Activated CD4-positive, alpha-beta T cell treated with anti-CD3 and anti-CD28 coated beads, Interleukin-2, amount 10 ng/mL, durations not matched to agents 24 days and 14 days (primary cell): ENCODE measurements around the gene PLEKHD1. TPM values are rescaled to one million over a fixed set of nuclear protein-coding genes. Genes with fewer than 3 reads are reported as not detected.

Experiments
- DNase-seq: peaks from one replicate; pipeline ENCODE4 v3.0.0; 2022
- H3K27ac Mint-ChIP-seq: one replicate; pipeline ENCODE4 v1.8.0; 2022; ENCODE audit warnings: mild to moderate bottlenecking, mixed read lengths
- H3K27me3 Mint-ChIP-seq: one replicate; pipeline ENCODE4 v1.8.0; 2022; ENCODE audit warnings: mixed read lengths
- H3K36me3 Mint-ChIP-seq: one replicate; pipeline ENCODE4 v1.8.0; 2022; ENCODE audit warnings: low read depth, mild to moderate bottlenecking, mixed read lengths
- H3K4me1 Mint-ChIP-seq: one replicate; pipeline ENCODE4 v1.8.0; 2021; ENCODE audit warnings: mixed read lengths
- H3K4me3 Mint-ChIP-seq: one replicate; pipeline ENCODE4 v1.8.0; 2022; ENCODE audit warnings: mild to moderate bottlenecking, moderate library complexity, mixed read lengths
- H3K9me3 Mint-ChIP-seq: one replicate; pipeline ENCODE4 v1.8.0; 2021; ENCODE audit warnings: mixed read lengths
- intact Hi-C: fragments of 100-400 bp; cut with micrococcal nuclease; formaldehyde crosslinking; loops from one replicate; pipeline ENCODE4 v1.15.1; 2023
- total RNA-seq: library from RNA; stranded (reverse); gene quantifications from 2 replicates; pipeline ENCODE4 v1.2.3, GENCODE V29; 2022

PLEKHD1 gene
- total RNA-seq, result 0.12 TPM in 1 of 2 replicates, not detected in the other

DNA sequence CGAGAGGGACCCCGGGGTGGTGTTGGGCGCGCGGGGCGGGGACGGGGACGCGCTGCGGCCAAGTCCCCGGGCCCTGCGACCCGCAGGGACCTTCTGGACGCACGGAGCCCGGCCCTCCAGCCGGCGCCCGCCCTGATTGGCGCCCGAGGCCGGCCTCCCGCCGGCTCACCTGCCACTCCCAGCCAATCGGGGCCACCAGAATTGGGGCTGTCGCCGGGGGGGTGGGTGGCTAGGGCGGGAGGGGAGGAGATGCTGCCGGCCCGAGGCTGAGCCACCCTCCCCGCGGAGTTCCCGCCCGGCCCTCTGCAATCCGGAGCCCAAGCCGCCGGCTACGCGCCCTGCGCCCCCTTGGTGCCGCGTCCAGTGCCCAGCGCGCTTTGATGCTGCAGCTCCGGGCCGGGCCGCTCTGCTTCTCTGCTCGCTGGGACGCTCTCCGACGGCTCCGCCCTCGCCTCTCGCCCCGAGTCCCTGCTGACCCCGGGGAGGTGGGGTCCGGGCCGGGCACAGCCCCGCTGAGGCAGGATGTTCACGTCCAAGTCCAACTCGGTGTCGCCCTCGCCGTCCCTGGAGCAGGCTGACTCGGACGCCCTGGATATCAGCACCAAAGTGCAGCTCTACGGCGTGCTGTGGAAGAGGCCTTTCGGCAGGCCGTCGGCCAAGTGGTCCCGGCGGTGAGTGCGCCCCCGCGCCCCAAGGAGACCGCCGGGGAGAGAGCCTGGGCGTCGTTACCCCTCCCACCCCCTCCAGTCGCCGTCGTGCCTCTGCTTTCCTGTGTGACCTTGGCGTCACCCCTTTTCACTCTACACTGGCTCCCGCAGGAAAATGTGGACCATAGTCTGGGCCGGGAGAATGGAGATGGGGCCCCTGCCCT is at the start of gene PLEKHD1:
PLEKHD1 (plus strand) TSS at position 285 of the 871 bp plus-strand sequence; CDS start at position 523, 238 bp downstream.
- H3K27ac Mint-ChIP-seq, result no peak within 1 kb of the TSS
- H3K27me3 Mint-ChIP-seq, result peaks cover 57% of the 10 kb centered on the region
- H3K4me3 Mint-ChIP-seq, result no peak within 1 kb of the TSS
- no peaks in the 10 kb centered on the region for H3K36me3 Mint-ChIP-seq
- intact Hi-C loops, result loop anchor here (5.0 kb wide), 1 partner anchor 88 kb away; the partner anchor contains the start of gene CCDC177
- no peak for DNase-seq
- no peaks in the 10 kb centered on the region for H3K4me1 Mint-ChIP-seq
- no peaks in the 10 kb centered on the region for H3K9me3 Mint-ChIP-seq

DNA sequence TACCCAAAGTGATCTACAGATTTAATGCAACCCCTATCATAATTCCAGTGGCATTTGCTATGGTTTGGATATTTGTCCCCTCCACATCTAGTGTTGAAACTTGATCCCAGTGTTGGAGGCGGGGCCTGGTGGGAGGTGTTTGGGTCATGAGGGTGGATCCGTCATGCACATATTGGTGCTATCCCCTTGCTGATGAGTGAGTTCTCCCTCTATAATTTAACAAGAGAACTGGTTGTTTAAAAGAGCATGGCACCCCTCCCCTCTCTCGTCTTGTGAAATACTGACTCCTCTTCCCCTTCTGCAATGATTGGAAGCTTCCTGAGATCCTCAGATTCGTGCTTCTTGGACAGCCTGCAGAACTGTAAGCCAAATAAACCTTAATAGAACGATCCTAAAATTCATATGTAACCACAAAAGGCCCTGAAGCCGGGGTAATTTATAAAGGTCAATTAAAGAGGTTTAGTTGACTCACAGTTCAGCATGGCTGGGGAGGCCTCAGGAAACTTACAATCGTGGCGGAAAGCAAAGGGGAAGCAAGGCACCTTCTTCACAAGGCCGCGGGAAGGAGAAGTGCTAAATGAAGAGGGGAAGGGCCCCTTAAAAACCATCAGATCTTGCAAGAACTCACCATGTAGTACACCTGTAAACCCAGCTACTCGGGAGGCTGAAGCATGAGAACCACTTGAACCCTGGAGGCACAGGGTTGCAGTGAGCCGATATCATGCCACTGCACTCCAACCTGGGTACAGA is 44.8 kb upstream of the PLEKHD1 start:
- no peak overlapping the region for H3K4me3 Mint-ChIP-seq
- DNase-seq, result no peak
- H3K27me3 Mint-ChIP-seq, result no peaks in the 10 kb centered on the region
- no peak overlapping the region for H3K27ac Mint-ChIP-seq
- peaks cover 14% of the 10 kb centered on the region for H3K4me1 Mint-ChIP-seq
- peaks cover 30% of the 10 kb centered on the region for H3K36me3 Mint-ChIP-seq
- intact Hi-C loops, result no loop called here
- H3K9me3 Mint-ChIP-seq, result no peaks in the 10 kb centered on the region

DNA sequence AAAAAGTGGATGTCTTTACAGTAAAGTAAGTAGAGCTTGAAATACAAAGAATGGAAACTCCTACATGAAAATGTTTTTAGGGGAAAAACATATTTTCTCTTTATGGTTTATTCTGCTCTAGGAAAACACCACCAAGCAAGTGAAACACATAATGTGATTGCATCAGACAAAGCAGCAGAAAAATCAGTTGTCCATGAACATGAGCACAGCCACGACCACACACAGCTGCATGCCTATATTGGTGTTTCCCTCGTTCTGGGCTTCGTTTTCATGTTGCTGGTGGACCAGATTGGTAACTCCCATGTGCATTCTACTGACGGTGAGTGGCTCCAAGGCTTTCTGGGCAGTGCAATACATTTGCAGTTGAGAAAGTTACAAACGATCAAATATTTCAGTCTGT is 42.6 kb upstream of the PLEKHD1 start:
- H3K27me3 Mint-ChIP-seq, result no peaks in the 10 kb centered on the region
- H3K4me1 Mint-ChIP-seq, result peaks cover 14% of the 10 kb centered on the region
- H3K36me3 Mint-ChIP-seq, result peaks cover 43% of the 10 kb centered on the region
- DNase-seq, result no peak
- no peaks in the 10 kb centered on the region for H3K9me3 Mint-ChIP-seq
- peak overlapping the region; percentile 49 for H3K4me3 Mint-ChIP-seq
- no peak overlapping the region for H3K27ac Mint-ChIP-seq
- intact Hi-C loops, result no loop called here

DNA sequence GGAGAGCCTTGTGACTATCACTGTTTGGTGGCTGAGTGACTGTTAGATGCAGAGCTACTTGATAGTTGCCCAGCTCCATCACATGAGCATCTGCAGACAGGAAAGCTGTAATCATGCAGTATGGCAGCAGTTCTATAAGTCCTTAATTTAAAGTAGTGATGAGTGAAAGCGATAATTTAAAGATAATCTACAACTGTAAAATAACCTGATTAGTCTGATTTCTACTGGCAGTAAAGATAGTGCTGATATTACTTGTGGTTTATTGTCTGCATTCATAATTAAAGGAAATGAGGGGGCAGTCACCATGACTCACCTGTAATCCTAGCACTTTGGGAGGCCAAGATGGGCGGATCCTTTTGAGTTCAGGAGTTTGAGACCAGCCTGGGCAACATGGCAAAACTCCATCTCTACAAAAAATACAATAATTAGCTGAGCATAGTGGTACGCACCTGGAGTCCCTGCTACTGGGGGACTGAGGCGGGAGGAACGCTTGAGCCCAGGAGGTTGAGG is 41.2 kb upstream of the PLEKHD1 start:
- Mint-ChIP-seq H3K27ac (no peak overlapping the region), H3K4me1 (peaks cover 14% of the 10 kb centered on the region), H3K9me3 (no peaks in the 10 kb centered on the region), H3K36me3 (peaks cover 46% of the 10 kb centered on the region), H3K4me3 (peak overlapping the region; percentile 12), H3K27me3 (no peaks in the 10 kb centered on the region)
- intact Hi-C loops, result no loop called here
- no peak for DNase-seq

DNA sequence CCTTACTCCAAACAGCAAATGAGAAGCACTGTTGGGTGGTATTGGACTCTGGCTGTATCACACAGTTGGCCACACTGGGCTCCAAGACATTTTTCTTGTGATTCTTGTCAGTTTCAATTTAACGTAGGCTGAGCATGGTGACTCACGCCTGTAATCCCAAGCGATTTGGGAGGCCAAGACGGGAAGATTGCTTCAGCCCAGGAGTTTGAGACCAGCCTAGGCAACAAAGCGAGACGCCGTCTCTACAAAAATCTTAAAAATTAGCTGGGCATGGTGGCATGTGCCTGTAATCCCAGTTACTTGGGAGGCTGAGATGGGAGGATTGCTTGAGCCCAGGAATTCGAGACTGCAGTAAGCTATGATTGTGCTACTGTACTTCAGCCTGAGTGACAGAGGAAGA is 35.3 kb upstream of the PLEKHD1 start:
- no peaks in the 10 kb centered on the region for H3K9me3 Mint-ChIP-seq
- H3K27ac Mint-ChIP-seq, result no peak overlapping the region
- no peak overlapping the region for H3K4me3 Mint-ChIP-seq
- no peaks in the 10 kb centered on the region for H3K4me1 Mint-ChIP-seq
- H3K27me3 Mint-ChIP-seq, result no peaks in the 10 kb centered on the region
- intact Hi-C loops, result no loop called here
- H3K36me3 Mint-ChIP-seq, result peaks cover 21% of the 10 kb centered on the region
- no peak for DNase-seq

DNA sequence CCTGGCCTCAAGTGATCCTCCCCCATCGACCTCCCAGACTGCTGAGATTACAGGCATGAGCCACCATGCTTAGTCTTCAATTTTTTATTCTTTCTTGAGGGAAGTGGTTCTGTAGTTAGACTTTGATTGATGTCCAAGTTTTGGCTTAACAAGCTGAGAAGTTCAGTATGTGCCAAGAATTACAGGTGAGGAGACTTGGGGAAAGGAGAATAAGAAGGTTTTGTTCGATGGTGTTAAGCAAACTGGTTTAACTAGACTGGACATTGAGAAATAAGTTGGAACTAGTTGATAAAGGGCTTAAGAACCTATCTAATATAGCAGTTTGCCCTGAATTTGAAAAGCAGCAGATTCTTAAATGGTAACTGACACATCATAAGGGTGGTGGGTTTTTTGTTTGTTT is 32.6 kb upstream of the PLEKHD1 start:
- H3K4me1 Mint-ChIP-seq, result no peaks in the 10 kb centered on the region
- intact Hi-C loops, result no loop called here
- no peak for DNase-seq
- peaks cover 17% of the 10 kb centered on the region for H3K36me3 Mint-ChIP-seq
- H3K4me3 Mint-ChIP-seq, result no peak overlapping the region
- no peaks in the 10 kb centered on the region for H3K9me3 Mint-ChIP-seq
- no peak overlapping the region for H3K27ac Mint-ChIP-seq
- no peaks in the 10 kb centered on the region for H3K27me3 Mint-ChIP-seq

DNA sequence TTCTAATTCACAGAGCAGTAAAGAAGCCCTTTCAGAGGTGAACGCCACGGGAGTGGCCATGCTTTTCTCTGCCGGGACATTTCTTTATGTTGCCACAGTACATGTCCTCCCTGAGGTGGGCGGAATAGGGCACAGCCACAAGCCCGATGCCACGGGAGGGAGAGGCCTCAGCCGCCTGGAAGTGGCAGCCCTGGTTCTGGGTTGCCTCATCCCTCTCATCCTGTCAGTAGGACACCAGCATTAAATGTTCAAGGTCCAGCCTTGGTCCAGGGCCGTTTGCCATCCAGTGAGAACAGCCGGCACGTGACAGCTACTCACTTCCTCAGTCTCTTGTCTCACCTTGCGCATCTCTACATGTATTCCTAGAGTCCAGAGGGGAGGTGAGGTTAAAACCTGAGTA is 26.2 kb upstream of the PLEKHD1 start:
- no peak for DNase-seq
- Mint-ChIP-seq H3K27me3 (no peaks in the 10 kb centered on the region), H3K9me3 (no peaks in the 10 kb centered on the region), H3K36me3 (peaks cover 22% of the 10 kb centered on the region), H3K4me1 (no peaks in the 10 kb centered on the region), H3K27ac (no peak overlapping the region), H3K4me3 (no peak overlapping the region)
- intact Hi-C loops, result no loop called here

DNA sequence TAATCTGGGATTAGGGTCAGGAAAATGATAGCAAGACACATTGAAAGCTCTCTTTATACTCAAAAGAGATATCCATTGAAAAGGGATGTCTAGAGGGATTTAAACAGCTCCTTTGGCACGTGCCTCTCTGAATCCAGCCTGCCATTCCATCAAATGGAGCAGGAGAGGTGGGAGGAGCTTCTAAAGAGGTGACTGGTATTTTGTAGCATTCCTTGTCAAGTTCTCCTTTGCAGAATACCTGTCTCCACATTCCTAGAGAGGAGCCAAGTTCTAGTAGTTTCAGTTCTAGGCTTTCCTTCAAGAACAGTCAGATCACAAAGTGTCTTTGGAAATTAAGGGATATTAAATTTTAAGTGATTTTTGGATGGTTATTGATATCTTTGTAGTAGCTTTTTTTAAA is 25.4 kb upstream of the PLEKHD1 start:
- intact Hi-C loops, result no loop called here
- Mint-ChIP-seq H3K4me3 (no peak overlapping the region), H3K27ac (no peak overlapping the region)

DNA sequence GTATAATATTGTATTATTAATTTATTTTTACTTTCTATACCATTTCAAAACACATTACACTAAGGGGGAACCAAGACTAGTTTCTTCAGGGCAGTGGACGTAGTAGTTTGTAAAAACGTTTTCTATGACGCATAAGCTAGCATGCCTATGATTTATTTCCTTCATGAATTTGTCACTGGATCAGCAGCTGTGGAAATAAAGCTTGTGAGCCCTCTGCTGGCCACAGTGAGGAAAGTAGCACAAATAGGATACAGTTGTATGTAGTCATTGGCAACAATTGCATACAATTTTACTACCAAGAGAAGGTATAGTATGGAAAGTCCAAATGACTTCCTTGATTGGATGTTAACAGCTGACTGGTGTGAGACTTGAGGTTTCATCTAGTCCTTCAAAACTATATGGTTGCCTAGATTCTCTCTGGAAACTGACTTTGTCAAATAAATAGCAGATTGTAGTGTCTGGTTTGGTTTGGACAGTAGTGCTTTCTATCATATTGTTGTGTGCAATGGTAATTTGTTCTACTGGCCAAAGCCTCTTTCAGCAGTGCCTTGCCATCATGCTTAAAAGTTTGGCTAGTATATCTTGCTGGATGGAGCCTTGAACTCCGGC is 24.3 kb upstream of the PLEKHD1 start:
- DNase-seq, result peak; percentile 87
- no peaks in the 10 kb centered on the region for H3K9me3 Mint-ChIP-seq
- H3K4me1 Mint-ChIP-seq, result no peaks in the 10 kb centered on the region
- H3K27ac Mint-ChIP-seq, result no peak overlapping the region
- no peak overlapping the region for H3K4me3 Mint-ChIP-seq
- H3K27me3 Mint-ChIP-seq, result no peaks in the 10 kb centered on the region
- peaks cover 18% of the 10 kb centered on the region for H3K36me3 Mint-ChIP-seq
- intact Hi-C loops, result loop anchor here (1.0 to 5.0 kb wide), 3 partner anchors 63 to 333 kb away; partner anchors contain the start of genes ERH and SLC39A9

More for the DNA sequence above, 25.4 kb upstream of the PLEKHD1 start:
- Mint-ChIP-seq H3K4me1 (no peaks in the 10 kb centered on the region), H3K9me3 (no peaks in the 10 kb centered on the region), H3K36me3 (peaks cover 20% of the 10 kb centered on the region), H3K27me3 (no peaks in the 10 kb centered on the region)
- DNase-seq, result no peak

DNA sequence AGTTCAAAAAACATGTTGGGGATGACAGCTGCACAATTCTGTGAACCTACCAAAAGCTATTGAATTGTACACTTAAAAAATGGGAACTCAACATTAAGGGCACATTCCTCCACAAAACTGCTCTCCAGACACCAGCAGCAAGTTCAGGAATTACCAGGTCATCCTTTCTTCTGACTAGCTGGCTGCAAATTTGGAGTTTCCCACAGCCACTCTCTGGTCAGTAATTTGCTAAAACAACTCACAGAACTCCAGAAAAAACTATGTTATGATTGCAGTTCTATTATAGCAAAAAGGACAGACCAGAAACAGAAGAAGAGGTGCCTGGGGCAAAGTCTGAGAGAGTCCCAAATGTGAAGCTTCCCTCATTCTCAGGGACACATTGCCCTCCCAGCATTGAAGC is 20.1 kb upstream of the PLEKHD1 start:
- intact Hi-C loops, result loop anchor here (5.0 kb wide), 2 partner anchors 67 to 337 kb away; partner anchors contain the start of genes ERH and SLC39A9

DNA sequence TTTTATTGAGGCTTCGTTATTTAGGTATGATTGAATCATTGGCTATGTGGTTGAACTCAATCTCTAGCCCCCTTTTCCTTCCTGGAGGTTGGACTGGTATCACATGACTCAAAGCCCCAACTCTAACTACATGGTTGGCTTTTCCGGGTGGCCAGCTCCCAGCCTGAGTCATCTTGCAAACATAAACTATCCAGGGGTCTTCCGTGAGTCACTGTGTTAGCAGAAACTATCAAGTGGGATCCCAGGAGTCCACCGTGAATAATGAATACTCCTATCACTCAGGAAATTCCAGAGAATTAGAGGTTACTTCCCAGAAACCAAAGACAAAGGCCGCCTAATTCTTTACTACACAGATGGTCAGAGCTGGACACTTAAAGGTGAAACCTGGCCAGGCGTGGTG is 19.7 kb upstream of the PLEKHD1 start:
- Mint-ChIP-seq H3K27me3 (no peaks in the 10 kb centered on the region), H3K4me3 (no peak overlapping the region), H3K27ac (no peak overlapping the region), H3K9me3 (no peaks in the 10 kb centered on the region), H3K4me1 (no peaks in the 10 kb centered on the region), H3K36me3 (no peaks in the 10 kb centered on the region)
- intact Hi-C loops, result loop anchor here (5.0 kb wide), 2 partner anchors 68 to 338 kb away; partner anchors contain the start of genes ERH and SLC39A9
- no peak for DNase-seq

More for the DNA sequence above, 20.1 kb upstream of the PLEKHD1 start:
- Mint-ChIP-seq H3K9me3 (no peaks in the 10 kb centered on the region), H3K4me3 (no peak overlapping the region), H3K27ac (no peak overlapping the region), H3K27me3 (no peaks in the 10 kb centered on the region), H3K4me1 (no peaks in the 10 kb centered on the region), H3K36me3 (peaks cover 4% of the 10 kb centered on the region)
- no peak for DNase-seq

DNA sequence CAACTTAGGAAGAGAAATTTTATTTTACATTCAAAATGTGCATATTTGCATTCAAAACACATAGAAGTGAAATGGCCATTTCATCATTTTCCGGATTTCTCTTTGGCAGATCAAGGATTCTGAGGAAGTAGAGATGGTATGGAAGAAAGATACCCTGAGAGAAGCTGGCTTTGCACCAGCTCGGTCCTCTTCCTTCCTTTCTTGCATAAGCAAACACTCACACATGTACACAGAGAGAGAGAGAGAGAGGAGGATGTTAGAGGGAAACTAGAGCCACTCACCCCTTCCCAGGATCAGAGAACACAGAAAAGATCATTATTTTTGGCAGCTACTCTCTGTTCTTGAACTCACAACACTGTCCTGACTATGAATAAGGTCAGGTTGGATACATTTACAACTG is 15.6 kb upstream of the PLEKHD1 start:
- H3K9me3 Mint-ChIP-seq, result no peaks in the 10 kb centered on the region
- H3K4me3 Mint-ChIP-seq, result no peak overlapping the region
- intact Hi-C loops, result no loop called here
- H3K36me3 Mint-ChIP-seq, result no peaks in the 10 kb centered on the region
- H3K4me1 Mint-ChIP-seq, result no peaks in the 10 kb centered on the region
- DNase-seq, result no peak
- no peak overlapping the region for H3K27ac Mint-ChIP-seq
- H3K27me3 Mint-ChIP-seq, result no peaks in the 10 kb centered on the region

DNA sequence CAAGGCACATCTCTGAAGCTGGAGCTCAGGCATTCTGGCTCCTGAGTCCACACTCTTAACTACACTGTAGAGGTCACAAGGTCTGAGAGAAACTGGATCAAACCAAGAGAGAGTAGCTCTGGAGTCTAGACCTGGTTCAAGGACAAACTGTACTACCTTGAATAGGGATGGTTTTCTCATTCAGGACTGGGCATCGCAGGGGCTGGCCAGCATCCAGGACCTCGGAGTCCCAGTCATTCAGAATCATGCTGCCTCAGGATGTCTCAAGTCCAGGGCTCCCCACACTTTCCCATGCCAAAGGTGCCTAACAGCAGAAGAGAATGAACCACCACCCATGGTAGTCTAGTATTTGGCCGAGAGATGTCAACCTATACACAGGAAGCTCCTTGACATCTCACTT is 13.1 kb upstream of the PLEKHD1 start:
- Mint-ChIP-seq H3K27me3 (no peaks in the 10 kb centered on the region), H3K4me1 (peaks cover 2% of the 10 kb centered on the region), H3K9me3 (no peaks in the 10 kb centered on the region), H3K27ac (no peak overlapping the region), H3K4me3 (no peak overlapping the region), H3K36me3 (no peaks in the 10 kb centered on the region)
- no peak for DNase-seq
- intact Hi-C loops, result no loop called here
